KG1 (cell line): ENCODE data around the gene TIMM13.
"Not testable (repeated sequence)": the region's sequence is repeated elsewhere in the genome, so short reads cannot be mapped to it uniquely, and the experiment has no call there.

Experiments
- DNase-seq: peaks from one replicate; lab custom pipeline; 2025; lab: John Stamatoyannopoulos, UW

The TIMM13 gene

DNA sequence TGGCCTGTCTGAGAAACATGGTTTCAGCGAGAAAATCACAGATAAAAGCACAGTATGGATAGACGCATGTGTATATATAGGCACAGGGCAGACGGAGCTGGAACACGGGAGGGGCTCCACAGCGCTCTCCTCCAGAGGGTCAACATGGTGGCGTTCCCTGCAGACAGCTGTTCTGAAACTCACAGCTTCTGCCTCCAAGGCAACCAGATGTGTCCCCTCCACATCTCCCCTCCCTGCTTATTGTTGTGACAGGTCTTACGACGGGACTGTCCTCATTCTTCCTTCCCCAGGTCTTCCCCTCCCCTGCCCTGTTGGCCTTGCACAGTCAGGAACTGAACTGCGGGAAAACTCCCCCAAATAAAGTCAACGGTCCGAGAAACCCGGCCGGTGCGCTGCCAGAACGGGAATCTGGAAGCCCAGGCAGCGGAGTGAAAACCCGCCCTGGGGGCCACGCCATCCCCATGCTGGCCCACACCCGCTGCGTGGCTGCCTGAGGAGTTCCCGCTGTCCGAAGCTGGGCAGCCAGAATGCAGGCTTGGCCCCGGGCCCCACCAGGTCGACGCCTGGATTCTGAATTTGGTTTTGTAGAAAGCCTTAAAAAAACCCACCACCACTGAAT is 2.6 kb upstream of the TIMM13 start:
- DNase-seq, result no peak

- DNase-seq, result no peak
Measured at GRCh38 chr19:2428756-2429711, 1.6 kb upstream of the TIMM13 start.

DNA sequence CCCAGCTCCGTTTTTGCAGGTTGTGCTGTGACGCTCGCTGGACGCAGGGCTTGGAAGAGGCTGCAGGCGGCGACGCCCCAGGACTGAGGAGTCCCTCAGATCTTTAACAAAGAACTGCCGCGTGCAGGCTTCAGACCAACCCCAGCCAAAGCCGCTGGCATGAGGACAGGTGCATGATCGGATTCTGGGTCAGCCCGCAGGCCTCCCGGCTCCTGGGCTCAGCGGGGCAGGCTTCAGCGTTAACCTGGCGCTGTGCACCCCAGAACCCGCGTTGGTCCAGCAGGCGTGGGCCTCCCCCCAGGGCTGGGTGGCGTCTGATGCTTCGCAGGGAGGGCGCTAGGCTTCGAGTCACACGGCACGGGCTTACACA is 920 bp upstream of the TIMM13 start:
- DNase-seq, result no peak

- peak; percentile 52 for DNase-seq
Measured at GRCh38 chr19:2426611-2427428, 566 bp downstream of the TIMM13 start.

DNA sequence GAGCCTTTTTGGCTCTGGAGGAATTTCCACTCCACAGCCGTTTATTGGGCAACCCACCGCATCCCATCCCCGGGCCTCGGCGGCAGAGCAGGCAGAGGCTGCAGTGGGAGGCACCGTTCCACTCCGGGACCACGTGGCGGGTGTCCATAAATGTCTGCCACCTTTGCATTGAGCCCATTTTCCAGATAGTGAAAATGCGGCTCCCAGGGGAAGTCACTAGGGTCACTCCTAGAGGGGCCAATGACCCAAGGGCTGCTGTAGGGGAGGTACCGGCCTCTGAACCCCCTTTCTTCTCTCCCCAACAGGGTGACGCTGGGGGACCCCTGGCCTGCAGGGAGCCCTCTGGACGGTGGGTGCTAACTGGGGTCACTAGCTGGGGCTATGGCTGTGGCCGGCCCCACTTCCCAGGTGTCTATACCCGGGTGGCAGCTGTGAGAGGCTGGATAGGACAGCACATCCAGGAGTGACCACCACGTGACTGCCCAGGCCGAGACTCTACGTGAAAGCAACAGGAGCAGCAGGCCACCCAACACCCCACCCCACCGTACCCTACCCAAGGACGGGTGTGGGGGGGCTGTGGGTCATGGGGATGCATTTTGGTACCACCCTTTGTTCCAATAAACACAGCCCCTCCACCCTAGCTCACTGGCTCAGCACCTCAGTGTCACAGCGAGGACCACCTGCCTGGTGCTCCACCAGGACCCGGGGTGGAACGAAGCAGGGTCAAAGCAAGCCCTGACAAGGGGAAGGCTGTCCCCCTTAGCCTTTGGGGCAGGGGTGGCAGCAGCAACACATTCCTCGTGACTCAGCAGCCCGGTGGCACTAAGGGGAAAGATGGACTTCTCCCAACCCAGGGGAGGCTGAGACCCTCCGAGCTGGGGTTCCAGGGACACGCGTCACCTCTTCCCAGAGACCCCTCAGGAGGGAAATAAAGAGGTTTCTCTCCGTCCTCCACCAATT is 1.5 kb downstream of the TIMM13 start:
- no peak for DNase-seq

DNA sequence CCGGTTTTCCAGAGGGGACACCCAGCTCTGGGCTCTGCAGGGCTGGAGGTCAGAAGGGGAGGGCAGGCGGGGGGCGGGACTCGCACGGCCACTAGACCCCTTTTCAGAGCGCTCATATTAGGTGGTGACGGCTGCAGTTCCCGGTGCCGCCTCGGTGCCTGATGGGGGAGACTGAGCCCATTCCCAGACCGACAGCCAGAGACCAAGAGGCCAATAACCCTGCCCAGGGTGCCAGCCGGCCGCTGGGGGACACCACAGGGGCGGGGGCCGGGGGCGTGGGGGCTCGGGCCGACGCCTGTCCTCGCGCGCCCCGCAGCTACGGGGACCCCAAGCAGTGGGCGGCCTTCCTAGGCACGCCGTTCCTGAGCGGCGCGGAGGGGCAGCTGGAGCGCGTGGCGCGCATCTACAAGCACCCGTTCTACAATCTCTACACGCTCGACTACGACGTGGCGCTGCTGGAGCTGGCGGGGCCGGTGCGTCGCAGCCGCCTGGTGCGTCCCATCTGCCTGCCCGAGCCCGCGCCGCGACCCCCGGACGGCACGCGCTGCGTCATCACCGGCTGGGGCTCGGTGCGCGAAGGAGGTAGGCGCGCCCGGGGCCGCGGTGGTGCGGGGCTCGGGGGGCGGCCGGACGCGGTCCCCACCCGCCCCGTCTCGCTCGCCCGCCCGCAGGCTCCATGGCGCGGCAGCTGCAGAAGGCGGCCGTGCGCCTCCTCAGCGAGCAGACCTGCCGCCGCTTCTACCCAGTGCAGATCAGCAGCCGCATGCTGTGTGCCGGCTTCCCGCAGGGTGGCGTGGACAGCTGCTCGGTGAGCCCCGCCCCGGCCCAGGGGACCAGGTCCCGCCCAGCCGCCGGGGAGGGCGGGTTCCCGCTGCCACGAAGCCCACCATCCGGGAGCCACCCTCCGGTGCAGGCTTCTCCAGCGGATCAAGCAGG is 2.4 kb downstream of the TIMM13 start:
- DNase-seq, result no peak

- no peak for DNase-seq
Measured at GRCh38 chr19:2423915-2424685, 3.3 kb downstream of the TIMM13 start.

- no peak for DNase-seq
Measured at GRCh38 chr19:2423071-2423914, 4.1 kb downstream of the TIMM13 start.

DNA sequence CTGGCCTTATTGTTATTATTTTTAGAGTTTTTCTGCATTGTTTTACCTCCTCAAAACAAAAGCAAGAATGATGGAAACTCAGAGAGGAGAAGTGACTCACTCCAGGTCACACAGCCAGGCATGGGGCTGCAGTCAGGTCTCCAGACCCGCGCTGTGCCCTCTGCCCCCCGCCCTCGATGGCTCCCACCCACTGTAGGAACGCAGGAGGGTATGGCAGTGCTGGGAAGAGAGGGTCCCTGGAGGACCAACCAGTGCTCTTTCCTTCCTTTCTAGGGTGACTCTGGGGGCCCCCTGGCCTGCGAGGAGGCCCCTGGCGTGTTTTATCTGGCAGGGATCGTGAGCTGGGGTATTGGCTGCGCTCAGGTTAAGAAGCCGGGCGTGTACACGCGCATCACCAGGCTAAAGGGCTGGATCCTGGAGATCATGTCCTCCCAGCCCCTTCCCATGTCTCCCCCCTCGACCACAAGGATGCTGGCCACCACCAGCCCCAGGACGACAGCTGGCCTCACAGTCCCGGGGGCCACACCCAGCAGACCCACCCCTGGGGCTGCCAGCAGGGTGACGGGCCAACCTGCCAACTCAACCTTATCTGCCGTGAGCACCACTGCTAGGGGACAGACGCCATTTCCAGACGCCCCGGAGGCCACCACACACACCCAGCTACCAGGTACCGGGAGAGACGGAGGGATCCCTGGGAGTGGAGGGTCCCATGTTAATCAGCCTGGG is 5.6 kb downstream of the TIMM13 start:
- DNase-seq, result no peak

GRCh38 chr19:2420490-2420889 is 6.9 kb downstream of the TIMM13 start:
- DNase-seq, result no peak

DNA sequence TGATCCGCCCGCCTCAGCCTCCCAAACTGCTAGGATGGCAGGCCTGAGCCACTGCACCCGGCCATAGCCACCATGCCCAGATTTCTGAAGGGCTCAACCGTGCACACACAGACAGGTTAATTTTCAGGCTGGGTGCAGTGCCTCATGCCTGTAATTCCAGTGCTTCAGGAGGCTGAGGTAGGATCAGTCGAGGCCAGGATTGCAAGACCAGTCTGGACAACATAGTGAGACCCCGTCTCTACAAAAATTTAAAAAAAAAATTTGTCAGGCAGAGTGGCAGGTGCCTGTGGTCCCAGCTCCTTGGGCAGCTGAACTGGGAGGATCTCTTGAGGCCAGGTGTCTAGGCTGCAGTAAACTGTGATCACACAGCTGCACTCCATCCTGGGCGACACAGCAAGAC is 7.6 kb downstream of the TIMM13 start:
- no peak for DNase-seq

GRCh38 chr19:2417881-2418406 is 9.4 kb downstream of the TIMM13 start:
- no peak for DNase-seq

DNA sequence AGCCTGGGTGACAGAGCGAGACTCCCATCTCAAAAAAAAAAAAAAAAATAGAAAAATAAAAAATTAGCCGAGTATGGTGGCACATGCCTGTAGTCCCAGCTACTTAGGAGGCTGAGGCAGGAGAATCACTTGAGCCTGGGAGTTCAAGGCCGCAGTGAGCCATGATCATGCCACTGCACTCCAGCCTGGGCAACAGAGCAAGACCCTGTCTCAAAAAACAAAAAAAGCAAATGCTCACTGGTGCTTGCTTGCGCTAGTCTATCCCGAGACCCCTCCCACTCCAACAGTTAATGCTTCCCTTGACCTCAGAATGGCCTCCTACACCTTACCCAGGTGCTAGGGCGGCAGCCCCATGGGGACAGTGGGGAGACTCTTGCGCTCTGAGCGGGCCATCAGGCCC is 9.9 kb downstream of the TIMM13 start:
- not testable (repeated sequence) for DNase-seq

DNA sequence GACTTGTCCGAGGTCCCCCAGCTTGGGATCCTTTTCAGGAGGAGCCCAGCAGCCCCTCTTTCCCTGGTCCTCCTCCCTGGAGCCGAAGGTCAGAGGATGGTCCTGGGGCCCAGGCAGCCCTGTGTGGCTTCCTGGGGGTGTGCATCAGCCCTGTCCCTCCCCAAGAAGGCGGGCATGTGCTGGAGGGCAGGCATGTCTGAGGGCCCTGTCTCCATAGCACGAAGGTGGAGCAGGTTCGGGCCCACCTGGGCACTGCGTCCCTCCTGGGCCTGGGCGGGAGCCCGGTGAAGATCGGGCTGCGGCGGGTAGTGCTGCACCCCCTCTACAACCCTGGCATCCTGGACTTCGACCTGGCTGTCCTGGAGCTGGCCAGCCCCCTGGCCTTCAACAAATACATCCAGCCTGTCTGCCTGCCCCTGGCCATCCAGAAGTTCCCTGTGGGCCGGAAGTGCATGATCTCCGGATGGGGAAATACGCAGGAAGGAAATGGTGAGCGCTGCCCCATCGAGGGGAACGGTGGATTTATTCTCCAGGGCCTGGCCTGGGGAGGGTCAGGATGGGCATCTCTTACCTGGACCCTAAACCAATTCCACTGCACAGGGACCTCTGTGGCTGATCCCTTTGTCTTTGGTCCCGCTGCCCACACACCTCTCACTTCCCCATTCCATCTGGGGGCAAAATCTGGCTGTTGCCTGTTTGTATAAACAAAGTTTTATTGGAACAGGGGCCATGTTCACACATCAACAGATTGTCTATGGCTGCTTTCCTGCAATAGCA is 10.9 kb downstream of the TIMM13 start:
- no peak for DNase-seq

- no peak for DNase-seq
Measured at GRCh38 chr19:2415973-2416319, 11.4 kb downstream of the TIMM13 start.

GRCh38 chr19:2415281-2415972 is 12.0 kb downstream of the TIMM13 start:
- DNase-seq, result no peak
